ENCODE results near the gene RBMS1. TPM values are rescaled to one million over a fixed set of nuclear protein-coding genes. Genes with fewer than 3 reads are reported as not detected.

The RBMS1 gene
- total RNA-seq, 4 donors from 2014 or later, result 133 to 180 (median 139) TPM

DNA sequence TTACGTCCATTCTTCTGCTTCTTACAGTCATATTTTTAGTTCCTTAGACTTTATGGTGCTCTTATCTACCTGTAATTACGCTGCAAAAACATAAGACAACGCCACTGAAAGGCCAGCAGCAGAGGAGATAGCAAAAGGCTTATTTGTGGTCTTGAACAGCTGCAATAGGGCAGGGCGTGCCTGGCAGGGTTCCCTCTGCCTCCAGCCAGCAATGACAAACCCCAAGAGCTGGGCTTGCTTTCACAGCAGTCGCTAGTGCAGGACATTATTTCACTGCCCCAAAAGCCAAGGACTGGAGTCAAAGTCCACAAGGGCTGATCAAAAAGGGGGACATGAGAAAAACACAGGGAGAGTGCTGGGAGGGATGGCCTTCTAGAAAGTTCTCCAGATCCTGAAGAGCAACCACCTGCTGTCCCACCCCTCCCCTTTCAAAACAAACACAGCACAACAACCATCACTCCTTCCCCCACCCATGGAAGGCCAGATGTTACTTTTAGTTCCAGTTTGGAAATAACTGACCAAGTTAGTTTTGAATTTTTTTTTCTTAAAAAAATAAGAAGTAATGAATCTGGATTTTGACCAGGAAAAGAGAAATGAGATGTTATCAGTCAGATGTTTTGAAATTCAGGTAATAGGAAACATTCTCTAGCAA, 127.8 kb downstream of the RBMS1 start:
- TF ChIP-seq, protein P1, sequence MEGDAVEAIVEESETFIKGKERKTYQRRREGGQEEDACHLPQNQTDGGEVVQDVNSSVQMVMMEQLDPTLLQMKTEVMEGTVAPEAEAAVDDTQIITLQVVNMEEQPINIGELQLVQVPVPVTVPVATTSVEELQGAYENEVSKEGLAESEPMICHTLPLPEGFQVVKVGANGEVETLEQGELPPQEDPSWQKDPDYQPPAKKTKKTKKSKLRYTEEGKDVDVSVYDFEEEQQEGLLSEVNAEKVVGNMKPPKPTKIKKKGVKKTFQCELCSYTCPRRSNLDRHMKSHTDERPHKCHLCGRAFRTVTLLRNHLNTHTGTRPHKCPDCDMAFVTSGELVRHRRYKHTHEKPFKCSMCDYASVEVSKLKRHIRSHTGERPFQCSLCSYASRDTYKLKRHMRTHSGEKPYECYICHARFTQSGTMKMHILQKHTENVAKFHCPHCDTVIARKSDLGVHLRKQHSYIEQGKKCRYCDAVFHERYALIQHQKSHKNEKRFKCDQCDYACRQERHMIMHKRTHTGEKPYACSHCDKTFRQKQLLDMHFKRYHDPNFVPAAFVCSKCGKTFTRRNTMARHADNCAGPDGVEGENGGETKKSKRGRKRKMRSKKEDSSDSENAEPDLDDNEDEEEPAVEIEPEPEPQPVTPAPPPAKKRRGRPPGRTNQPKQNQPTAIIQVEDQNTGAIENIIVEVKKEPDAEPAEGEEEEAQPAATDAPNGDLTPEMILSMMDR (IDR thresholded peaks at IDR 0.05), result no peak
- ATAC-seq (ENCODE audit: low FRiP score) (no peak), DNase-seq (ENCODE audit: low spot score) (no peak)

DNA sequence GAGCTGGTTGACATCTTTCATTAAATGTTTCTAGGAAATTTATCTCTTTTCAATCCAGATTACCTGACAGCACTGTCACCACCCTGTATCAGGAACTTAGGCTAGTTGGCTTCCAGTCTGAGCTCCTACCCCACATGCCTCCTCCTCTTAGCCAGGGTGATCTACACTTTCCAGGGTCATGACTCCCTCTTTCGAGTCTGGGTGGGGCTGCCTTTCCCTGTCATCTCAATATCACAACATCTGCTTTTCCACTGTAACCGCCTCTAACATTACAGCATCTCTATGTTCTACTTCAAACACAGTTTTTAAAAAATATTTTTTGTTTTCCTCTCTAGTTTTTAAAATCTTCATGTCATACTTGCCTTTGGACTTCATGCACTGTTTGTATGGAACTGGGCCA, 129.2 kb downstream of the RBMS1 start:
- ATAC-seq (ENCODE audit: low FRiP score) (peak; percentile 48), DNase-seq (ENCODE audit: low spot score) (no peak)
- TF ChIP-seq, protein P1 (IDR thresholded peaks at IDR 0.05), result no peak

DNA sequence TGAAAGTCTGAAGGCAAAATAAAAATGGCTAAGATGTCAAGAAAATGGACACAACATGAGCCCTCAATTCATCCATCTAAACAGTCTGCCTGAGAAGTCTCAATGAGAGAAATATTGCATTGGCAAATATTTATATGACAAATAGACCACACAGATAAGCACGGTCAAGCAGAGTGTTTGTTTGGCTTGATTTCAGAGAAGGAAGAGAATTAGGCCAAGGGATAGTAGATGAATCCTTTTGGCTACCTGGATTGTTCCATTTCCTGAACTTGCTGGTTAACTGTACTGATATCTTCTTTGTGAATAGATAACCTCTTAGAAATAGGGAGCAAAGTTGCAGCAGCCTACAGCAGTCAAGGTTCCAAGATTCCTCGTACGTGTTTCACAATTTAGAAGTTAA, 129.6 kb downstream of the RBMS1 start:
- peak; percentile 41 for ATAC-seq (ENCODE audit: low FRiP score)
- no peak for DNase-seq (ENCODE audit: low spot score)
- TF ChIP-seq, protein P1 (IDR thresholded peaks at IDR 0.05), result no peak

DNA sequence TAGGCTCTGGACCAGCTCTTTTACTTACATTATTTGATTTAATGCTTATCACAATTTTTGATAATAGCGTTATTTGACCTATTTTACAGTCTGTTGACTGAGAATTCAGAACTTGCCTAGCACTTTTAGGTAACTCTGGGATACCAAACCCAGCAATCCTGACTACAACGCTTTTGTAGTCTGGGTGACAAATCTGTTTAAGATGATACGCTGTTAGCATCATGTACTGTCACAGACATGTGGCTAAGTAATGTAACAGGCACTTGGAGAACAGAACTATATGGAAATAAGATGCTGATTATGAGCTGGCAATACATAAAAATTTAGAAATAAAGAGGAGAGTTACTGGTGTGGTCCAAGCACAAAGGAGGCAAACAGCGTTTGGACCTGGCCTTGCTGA, 130.6 kb downstream of the RBMS1 start:
- DNase-seq (ENCODE audit: low spot score), result no peak
- no peak for ATAC-seq (ENCODE audit: low FRiP score)
- TF ChIP-seq, protein P1 (IDR thresholded peaks at IDR 0.05), result no peak

DNA sequence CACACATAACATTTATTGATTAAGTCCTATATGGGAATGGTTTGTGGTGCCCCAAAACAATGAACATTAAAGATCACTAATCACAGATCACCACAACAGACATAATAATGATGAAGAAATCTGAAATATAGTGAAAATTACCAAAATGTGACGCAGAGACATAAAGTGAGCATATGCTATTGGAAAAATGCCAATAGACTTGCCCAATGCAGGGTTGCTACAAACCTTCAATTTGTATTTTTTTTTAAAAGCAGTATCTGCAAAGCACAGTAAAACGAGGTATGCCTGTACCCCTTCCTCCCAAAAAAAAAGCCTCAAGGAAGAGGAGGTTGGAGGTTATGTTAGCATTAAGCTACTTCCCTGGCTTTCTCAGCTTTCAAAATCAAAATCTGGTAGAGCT, 131.1 kb downstream of the RBMS1 start:
- ATAC-seq (ENCODE audit: low FRiP score) (no peak), DNase-seq (ENCODE audit: low spot score) (no peak)
- TF ChIP-seq, protein P1 (IDR thresholded peaks at IDR 0.05), result no peak

DNA sequence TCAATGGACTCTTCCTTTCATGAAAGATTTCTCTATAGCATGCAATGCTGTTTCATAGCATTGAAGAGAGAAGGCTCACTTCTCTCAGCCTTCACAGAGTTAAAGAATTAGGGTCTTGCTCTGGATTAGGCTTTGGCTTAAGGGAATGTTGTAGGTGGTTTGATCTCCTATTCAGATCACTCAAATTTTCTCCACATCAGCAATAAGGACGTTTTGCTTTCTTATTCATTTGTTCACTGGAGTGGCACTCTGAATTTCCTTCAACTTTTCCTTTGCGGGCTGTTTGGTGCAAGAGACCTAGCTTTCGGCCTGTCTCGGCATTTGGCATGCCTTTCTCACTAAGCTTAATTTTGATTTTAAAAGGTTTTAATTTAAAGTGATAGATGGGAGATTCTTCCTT, 131.6 kb downstream of the RBMS1 start:
- no peak for DNase-seq (ENCODE audit: low spot score)
- TF ChIP-seq, protein P1 (IDR thresholded peaks at IDR 0.05), result no peak
- no peak for ATAC-seq (ENCODE audit: low FRiP score)

DNA sequence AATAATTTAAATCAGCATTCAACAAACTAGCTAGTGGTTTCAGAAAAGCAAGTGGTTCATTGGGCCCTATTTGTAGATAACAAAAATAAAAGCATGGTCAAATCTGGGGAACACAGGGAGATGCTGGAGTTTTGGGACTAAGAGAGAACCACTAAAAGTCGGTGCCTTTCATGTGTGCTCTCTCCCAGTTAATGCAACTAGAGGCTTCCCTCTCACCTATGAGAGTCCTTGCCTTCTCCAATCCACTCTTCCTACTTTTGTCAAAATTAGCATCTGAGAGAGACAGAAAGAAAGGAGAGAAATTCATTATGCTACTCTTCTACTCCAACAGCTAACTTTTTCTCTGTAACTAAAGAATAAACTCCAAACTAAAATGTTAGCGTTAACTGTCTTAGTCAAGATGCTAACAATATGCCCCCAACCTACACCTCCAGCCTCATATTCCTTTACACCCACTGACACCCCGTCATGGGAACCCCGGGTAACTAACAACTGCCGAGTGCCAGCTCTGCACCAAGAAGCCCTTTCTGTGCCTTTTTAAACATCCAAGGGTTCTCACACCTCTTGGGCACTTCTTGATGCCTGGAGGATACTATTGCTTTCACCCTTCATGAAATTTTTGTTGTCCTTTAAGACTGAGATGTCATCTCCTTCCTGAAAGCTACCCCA, 133.4 kb downstream of the RBMS1 start:
- DNase-seq (ENCODE audit: low spot score), result no peak
- ATAC-seq (ENCODE audit: low FRiP score), result no peak
- TF ChIP-seq, protein P1 (IDR thresholded peaks at IDR 0.05), result no peak

Measured in omental fat pad (tissue), 4 donors.